Activated naive CD8-positive, alpha-beta T cell treated with anti-CD3 and anti-CD28 coated beads, Interleukin-2, amount 50 U/mL, for 24 hours (primary cell): ENCODE measurements around the gene TSGA10IP.

Source experiments
- ATAC-seq: fragments of 150-1000 bp; cut with Tn5 transposase; one replicate; pipeline ENCODE4 v1.10.0; 2021
- DNase-seq: peaks from one replicate; pipeline ENCODE4 v3.0.0; 2021
- H3K27ac Mint-ChIP-seq: one replicate; pipeline ENCODE4 v1.8.0; 2021; ENCODE audit warnings: mild to moderate bottlenecking, mixed read lengths
- H3K27me3 Mint-ChIP-seq: one replicate; pipeline ENCODE4 v1.8.0; 2021; ENCODE audit warnings: mixed read lengths
- H3K36me3 Mint-ChIP-seq: one replicate; pipeline ENCODE4 v1.8.0; 2021; ENCODE audit warnings: low read depth, mixed read lengths
- H3K4me1 Mint-ChIP-seq: one replicate; pipeline ENCODE4 v1.8.0; 2021; ENCODE audit warnings: mixed read lengths
- H3K4me3 Mint-ChIP-seq: one replicate; pipeline ENCODE4 v1.8.0; 2021; ENCODE audit warnings: mild to moderate bottlenecking, moderate library complexity, mixed read lengths
- H3K9me3 Mint-ChIP-seq: one replicate; pipeline ENCODE4 v1.8.0; 2021; ENCODE audit warnings: mixed read lengths

TSGA10IP gene

GRCh38 chr11:66008468-66009101, 63.3 kb downstream of the TSGA10IP start:
- peaks cover 13% of the 10 kb centered on the region for H3K4me1 Mint-ChIP-seq
- peaks cover 10% of the 10 kb centered on the region for H3K36me3 Mint-ChIP-seq
- no peaks in the 10 kb centered on the region for H3K9me3 Mint-ChIP-seq
- H3K4me3 Mint-ChIP-seq = no peak overlapping the region
- no peak for DNase-seq
- no peak for ATAC-seq
- H3K27me3 Mint-ChIP-seq = peaks cover 10% of the 10 kb centered on the region
- H3K27ac Mint-ChIP-seq = no peak overlapping the region
